Adipose tissue (tissue), 3 donors: ENCODE results near the gene HNRNPU. TPM values are rescaled to one million over a fixed set of nuclear protein-coding genes. Genes with fewer than 3 reads are reported as not detected.

Experiments
- H3K27ac ChIP-seq: one replicate; pipeline ENCODE4 v1.5.1; 2013; ENCODE audit warnings: low read depth, low read length
- WGBS, 3 donors: extraction: QIAGEN DNeasy Blood & Tissue Kit; methylation state at CpG; one replicate each; pipeline ENCODE4 v1.1.7; 2013; 5-methylcytosine and 5-hydroxymethylcytosine counted together
- polyA plus RNA-seq, 3 donors: library from polyadenylated mRNA; stranded (reverse); fragments of 200-250 nt; gene quantifications; one replicate each; pipeline ENCODE4 v1.2.3, GENCODE V29; 2013
- donor health status: healthy with polysubstance abuse.
- donor health status: Bipolar disorder and iron deficiency.
- donor health status: healthy.

HNRNPU gene
- polyA plus RNA-seq, 3 donors = 92.2 to 196 (median 185) TPM

- WGBS, 3 donors = 11 to 22% (median 13%) methylated on average over 9 of the region's 9 CpGs
- peak overlapping the region; percentile 77 for H3K27ac ChIP-seq
Observed at GRCh38 chr1:244865028-244865371, 657 bp upstream of the HNRNPU start.

GRCh38 chr1:244863491-244864252, 671 bp downstream of the HNRNPU start:
- H3K27ac ChIP-seq = peak overlapping the region; percentile 99
- WGBS, 3 donors = 0 to 1% (median 1%) methylated on average over 57 to 92 of the region's 92 CpGs

GRCh38 chr1:244862699-244863490, 1.4 kb downstream of the HNRNPU start:
- 1% methylated on average over 65 to 80 of the region's 87 CpGs for whole genome bisulfite sequencing, 3 donors
- H3K27ac ChIP-seq = peak overlapping the region; percentile 99

- H3K27ac ChIP-seq = no peak overlapping the region
- 0 to 1% (median 0%) methylated on average over 7 of the region's 7 CpGs for WGBS, 3 donors
Observed at GRCh38 chr1:244862354-244862698, 2.0 kb downstream of the HNRNPU start.

GRCh38 chr1:244861683-244862082, 2.7 kb downstream of the HNRNPU start:
- 1 to 6% (median 6%) methylated on average over 2 of the region's 2 CpGs for WGBS, 3 donors
- no peak overlapping the region for H3K27ac ChIP-seq

GRCh38 chr1:244860914-244861610, 3.3 kb downstream of the HNRNPU start:
- WGBS, 3 donors = 5 to 10% (median 9%) methylated on average over 2 of the region's 2 CpGs
- no peak overlapping the region for H3K27ac ChIP-seq

GRCh38 chr1:244860078-244860477, 4.3 kb downstream of the HNRNPU start:
- H3K27ac ChIP-seq = no peak overlapping the region
- 52 to 68% (median 66%) methylated on average over 9 of the region's 9 CpGs for WGBS, 3 donors

GRCh38 chr1:244858357-244858756, 6.0 kb downstream of the HNRNPU start:
- H3K27ac ChIP-seq = no peak overlapping the region

GRCh38 chr1:244857761-244858160, 6.6 kb downstream of the HNRNPU start:
- WGBS, 3 donors = 63 to 80% (median 69%) methylated on average over 3 of the region's 3 CpGs
- H3K27ac ChIP-seq = no peak overlapping the region

More at GRCh38 chr1:244858357-244858756, 6.0 kb downstream of the HNRNPU start:
- 58 to 80% (median 64%) methylated on average over 1 of the region's 1 CpG for WGBS, 3 donors

GRCh38 chr1:244854865-244855578, 9.3 kb downstream of the HNRNPU start:
- 46 to 61% (median 50%) methylated on average over 7 of the region's 7 CpGs for WGBS, 3 donors
- no peak overlapping the region for H3K27ac ChIP-seq

- no peak overlapping the region for H3K27ac ChIP-seq
- 36 to 67% (median 48%) methylated on average over 5 of the region's 5 CpGs for WGBS, 3 donors
Observed at GRCh38 chr1:244854166-244854565, 10.2 kb downstream of the HNRNPU start.

GRCh38 chr1:244852694-244853093, 11.6 kb downstream of the HNRNPU start:
- WGBS, 3 donors = 92 to 98% (median 94%) methylated on average over 1 of the region's 1 CpG
- H3K27ac ChIP-seq = no peak overlapping the region

GRCh38 chr1:244851546-244852231, 12.7 kb downstream of the HNRNPU start:
- H3K27ac ChIP-seq = no peak overlapping the region
- WGBS, 3 donors = 62 to 85% (median 83%) methylated on average over 4 of the region's 4 CpGs

GRCh38 chr1:244850896-244851295, 13.4 kb downstream of the HNRNPU start:
- no peak overlapping the region for H3K27ac ChIP-seq
- 98 to 100% (median 100%) methylated on average over 2 of the region's 2 CpGs for WGBS, 3 donors

- no peak overlapping the region for H3K27ac ChIP-seq
- WGBS, 3 donors = 69 to 84% (median 83%) methylated on average over 3 of the region's 3 CpGs
Observed at GRCh38 chr1:244850099-244850852, 14.1 kb downstream of the HNRNPU start.

GRCh38 chr1:244849189-244849866, 15.0 kb downstream of the HNRNPU start:
- no peak overlapping the region for H3K27ac ChIP-seq
- WGBS, 3 donors = 31 to 45% (median 38%) methylated on average over 1 of the region's 1 CpG

- no peak overlapping the region for H3K27ac ChIP-seq
- 92 to 96% (median 94%) methylated on average over 6 of the region's 6 CpGs for WGBS, 3 donors
Observed at GRCh38 chr1:244846653-244847052, 17.7 kb downstream of the HNRNPU start.
